ENCODE measurements around the gene LRP4.

The LRP4 gene

DNA sequence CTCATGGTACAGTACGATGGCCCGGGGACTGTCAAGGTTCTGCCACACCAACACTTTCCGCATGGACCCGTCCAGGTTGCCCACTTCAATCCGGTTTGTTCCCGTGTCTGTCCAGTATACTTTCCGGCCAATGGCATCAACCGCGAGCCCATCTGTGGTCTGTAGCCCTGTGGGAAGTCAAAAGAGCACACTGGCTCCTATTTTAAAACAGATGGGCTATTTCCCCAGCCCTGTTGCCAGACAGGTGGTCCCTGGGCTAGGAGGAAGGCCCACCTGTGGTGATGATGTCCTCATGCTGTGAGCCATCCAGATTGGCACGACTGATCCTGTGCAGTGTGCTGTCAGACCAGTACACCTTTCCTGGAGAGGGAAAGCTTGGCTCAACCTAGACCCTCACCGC is 41.9 kb downstream of the LRP4 start:
- in situ Hi-C loops (cut with MboI; ENCODE audit: low pct_unique_long_range_greater_than_20kb, low sequenced_read_pairs, unreplicated experiment), result no loop called here
- no peak for DNase-seq (ENCODE audit: low spot score)
- TF ChIP-seq, protein P1, sequence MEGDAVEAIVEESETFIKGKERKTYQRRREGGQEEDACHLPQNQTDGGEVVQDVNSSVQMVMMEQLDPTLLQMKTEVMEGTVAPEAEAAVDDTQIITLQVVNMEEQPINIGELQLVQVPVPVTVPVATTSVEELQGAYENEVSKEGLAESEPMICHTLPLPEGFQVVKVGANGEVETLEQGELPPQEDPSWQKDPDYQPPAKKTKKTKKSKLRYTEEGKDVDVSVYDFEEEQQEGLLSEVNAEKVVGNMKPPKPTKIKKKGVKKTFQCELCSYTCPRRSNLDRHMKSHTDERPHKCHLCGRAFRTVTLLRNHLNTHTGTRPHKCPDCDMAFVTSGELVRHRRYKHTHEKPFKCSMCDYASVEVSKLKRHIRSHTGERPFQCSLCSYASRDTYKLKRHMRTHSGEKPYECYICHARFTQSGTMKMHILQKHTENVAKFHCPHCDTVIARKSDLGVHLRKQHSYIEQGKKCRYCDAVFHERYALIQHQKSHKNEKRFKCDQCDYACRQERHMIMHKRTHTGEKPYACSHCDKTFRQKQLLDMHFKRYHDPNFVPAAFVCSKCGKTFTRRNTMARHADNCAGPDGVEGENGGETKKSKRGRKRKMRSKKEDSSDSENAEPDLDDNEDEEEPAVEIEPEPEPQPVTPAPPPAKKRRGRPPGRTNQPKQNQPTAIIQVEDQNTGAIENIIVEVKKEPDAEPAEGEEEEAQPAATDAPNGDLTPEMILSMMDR (IDR thresholded peaks at IDR 0.05; ENCODE audit: extremely low read depth, insufficient read depth, missing control alignments), result no peak

DNA sequence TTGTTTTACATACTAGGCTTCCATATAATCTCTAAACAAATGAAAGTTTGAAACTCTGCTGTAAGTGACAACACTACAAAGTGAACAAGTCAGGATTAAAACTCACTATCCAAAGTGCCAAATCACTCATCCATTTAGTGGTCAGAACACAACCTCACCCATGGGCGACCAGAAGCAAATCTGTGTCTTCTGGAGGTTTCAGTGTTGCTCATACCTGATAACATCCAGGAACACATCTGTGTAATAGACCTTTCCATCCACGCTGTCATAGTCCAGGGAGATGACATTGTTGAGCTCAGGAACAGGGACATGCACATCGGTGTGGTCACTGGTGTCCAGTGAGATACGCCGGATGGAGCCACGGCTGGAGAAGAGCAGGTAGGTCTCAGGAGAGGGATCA is 43.8 kb downstream of the LRP4 start:
- no peak for DNase-seq (ENCODE audit: low spot score)
- in situ Hi-C loops (cut with MboI; ENCODE audit: low pct_unique_long_range_greater_than_20kb, low sequenced_read_pairs, unreplicated experiment), result no loop called here
- TF ChIP-seq, protein P1 (IDR thresholded peaks at IDR 0.05; ENCODE audit: extremely low read depth, insufficient read depth, missing control alignments), result no peak

DNA sequence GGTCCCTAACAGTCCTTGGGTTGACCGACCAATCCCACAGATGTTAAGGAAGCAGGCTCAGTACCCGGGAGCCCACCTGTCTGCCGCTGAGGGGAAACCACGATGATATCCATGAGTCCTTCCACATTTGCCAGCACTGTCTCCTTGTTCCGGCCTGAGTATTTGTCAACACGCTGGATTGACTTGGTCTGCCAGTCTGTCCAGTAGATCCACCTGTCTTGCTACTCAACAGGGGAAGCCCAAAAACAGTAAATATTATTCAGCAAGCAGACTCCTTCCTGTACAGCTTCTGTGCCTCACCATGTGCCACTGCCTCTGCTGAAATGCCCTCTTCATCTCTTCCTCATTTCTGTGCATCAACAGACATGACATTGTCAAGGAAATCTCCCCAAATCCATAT is 49.4 kb downstream of the LRP4 start:
- TF ChIP-seq, protein P1 (IDR thresholded peaks at IDR 0.05; ENCODE audit: extremely low read depth, insufficient read depth, missing control alignments), result no peak
- in situ Hi-C loops (cut with MboI; ENCODE audit: low pct_unique_long_range_greater_than_20kb, low sequenced_read_pairs, unreplicated experiment), result no loop called here
- no peak for DNase-seq (ENCODE audit: low spot score)

DNA sequence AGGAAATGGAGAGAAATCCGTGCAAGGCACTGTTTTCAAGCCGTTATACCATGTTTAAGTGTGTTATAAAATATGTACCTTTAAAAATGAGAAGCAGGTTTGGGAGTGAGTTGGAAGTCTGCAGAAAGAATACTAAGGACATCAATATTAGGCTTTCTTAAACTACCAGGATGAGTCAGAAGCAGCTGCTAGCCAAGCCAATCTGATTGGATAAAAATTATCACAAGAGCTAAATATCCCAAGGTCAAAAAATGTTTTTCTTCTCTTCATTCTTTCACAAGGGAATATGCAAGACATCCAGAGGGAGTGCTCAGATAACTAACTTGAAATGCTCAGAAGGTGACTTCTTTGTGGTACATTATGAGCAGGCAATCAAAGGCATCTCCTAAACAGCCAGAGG is 53.0 kb downstream of the LRP4 start:
- TF ChIP-seq, protein P1 (IDR thresholded peaks at IDR 0.05; ENCODE audit: extremely low read depth, insufficient read depth, missing control alignments), result no peak
- no peak for DNase-seq (ENCODE audit: low spot score)
- in situ Hi-C loops (cut with MboI; ENCODE audit: low pct_unique_long_range_greater_than_20kb, low sequenced_read_pairs, unreplicated experiment), result no loop called here

DNA sequence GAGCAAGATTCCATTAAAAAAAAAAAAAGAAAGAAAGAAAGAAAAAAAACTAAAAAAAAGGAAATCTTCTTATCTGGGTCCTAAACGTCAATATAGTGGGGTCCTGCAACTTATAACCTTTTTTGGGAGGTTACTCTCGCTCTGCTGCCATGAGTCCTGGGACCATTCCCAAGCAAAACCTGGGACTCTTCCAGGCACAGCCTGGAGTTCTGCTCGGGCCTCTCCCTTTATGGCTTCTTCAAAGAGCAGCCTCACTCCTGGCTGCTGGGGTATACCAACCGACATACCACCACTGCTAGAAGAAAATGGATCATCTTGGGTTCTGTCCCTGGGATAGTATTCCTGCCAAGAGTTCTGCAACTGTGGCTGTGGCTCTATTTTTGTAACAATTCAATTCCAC is 58.1 kb downstream of the LRP4 start:
- TF ChIP-seq, protein P1 (IDR thresholded peaks at IDR 0.05; ENCODE audit: extremely low read depth, insufficient read depth, missing control alignments), result no peak
- in situ Hi-C loops (cut with MboI; ENCODE audit: low pct_unique_long_range_greater_than_20kb, low sequenced_read_pairs, unreplicated experiment), result no loop called here
- DNase-seq (ENCODE audit: low spot score), result no peak

DNA sequence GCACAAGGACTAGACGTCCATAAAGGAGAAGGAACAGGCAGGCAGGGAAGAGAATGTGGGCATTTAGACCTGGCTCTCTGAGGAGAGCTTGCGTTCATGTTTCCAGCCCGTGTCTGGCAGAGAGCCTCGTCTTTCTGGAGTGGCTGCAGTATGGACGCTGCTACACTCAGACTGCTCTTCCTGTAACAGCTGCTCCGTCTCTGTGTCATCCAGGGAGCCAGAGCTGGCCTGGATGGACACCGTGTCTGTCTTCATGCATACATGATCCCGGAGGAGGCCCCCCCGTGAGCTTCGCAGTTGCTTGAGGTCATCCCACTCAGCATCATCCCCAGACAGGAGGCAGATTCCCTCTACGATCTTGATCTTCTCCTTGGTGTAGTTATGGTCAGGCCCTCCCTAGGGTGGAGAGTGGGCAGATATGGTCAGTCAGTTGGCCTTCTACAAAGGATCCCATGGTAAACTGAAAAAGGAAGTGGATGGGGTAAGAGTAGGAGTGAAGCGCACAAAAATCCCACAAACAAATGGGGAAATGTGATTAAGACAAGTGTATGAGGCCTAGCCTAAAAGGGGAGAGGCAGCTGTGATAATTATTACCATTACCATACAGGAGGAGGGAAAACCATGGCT is 59.3 kb downstream of the LRP4 start:
- TF ChIP-seq, protein P1 (IDR thresholded peaks at IDR 0.05; ENCODE audit: extremely low read depth, insufficient read depth, missing control alignments), result no peak
- DNase-seq (ENCODE audit: low spot score), result no peak
- in situ Hi-C loops (cut with MboI; ENCODE audit: low pct_unique_long_range_greater_than_20kb, low sequenced_read_pairs, unreplicated experiment), result no loop called here

All from GM13977 (cell line).